Sciatic nerve (tissue), 2 donors: ENCODE measurements around the gene CIAO3. TPM values are rescaled to one million over a fixed set of nuclear protein-coding genes. Genes with fewer than 3 reads are reported as not detected.
A peak's percentile ranks its signal among the peaks of the same experiment; 100 is the strongest.

Source experiments
- ATAC-seq: fragments of 200-7000 bp; cut with Tn5 transposase; one replicate; pipeline ENCODE4 v1.9.1; 2020; ENCODE audit warnings: mild to moderate bottlenecking, moderate library complexity
- DNase-seq: peaks from one replicate; pipeline ENCODE4 v3.0.0-alpha.2; 2020; ENCODE audit warnings: low spot score
- intact Hi-C: fragments of 100-400 bp; cut with DNase I; formaldehyde crosslinking; loops from one replicate; pipeline ENCODE4 v1.14.2; 2022
- total RNA-seq: library from RNA; stranded (reverse); fragmentation: NEBNext Ultra II Directional; extraction: Animal tissue kit (Norgen Biotek cat#: 25700); gene quantifications from one replicate; pipeline ENCODE4 v1.2.1, GENCODE V29; 2021
- donor health status: DM: no; HTN: no; CAD: no.
- donor health status: DM: no; HTN: no; CAD: no.

Gene CIAO3
- 26.9 TPM for total RNA-seq

DNA sequence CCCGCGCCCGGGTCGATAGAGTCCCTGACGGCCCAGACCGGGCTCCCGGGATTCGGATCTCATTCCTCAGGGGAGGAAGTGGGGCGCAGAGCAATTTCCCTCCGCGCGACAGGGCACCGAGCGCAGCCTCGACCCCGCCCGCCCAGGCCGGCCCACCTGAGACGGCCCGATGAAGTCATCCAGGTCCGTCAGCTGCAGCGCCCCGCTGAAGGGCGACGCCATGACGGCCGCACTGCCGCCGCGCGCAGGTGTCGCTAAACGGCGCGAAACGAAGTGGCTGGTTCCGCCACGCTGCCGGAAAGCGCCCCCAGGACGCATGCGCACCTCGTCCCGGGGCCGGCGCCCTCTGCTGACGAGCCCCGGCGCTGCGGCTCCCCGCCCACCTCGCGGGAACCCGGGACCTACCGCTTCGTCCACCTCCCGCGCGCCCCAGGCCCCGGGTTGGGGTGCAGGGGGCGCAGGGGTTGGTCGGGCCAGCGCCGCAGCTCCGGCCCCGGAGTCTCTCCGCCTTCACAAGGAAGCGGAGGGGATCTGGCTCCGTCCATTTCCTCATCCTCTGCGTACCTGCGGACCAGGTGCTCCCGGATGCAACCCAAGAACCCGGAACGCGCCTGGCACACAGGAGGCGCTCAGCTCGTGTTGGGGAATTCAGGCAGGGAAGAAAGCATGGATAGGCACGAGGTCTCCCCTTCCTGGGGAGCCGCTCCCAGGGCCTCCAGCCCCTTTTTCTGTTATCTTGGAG, at the start of gene CIAO3:
Gene CIAO3, minus strand, starts transcription at position 234 of the 742 bp plus-strand sequence. Its CDS starts 12 bp downstream, at position 222.
- ATAC-seq (peak; percentile 95), DNase-seq (peak; percentile 94)
- intact Hi-C loops: no loop called here

- no peak for ATAC-seq
- no peak for DNase-seq
- intact Hi-C loops: no loop called here
Measured at GRCh38 chr16:790086-790485, 49.3 kb upstream of the CIAO3 start.

DNA sequence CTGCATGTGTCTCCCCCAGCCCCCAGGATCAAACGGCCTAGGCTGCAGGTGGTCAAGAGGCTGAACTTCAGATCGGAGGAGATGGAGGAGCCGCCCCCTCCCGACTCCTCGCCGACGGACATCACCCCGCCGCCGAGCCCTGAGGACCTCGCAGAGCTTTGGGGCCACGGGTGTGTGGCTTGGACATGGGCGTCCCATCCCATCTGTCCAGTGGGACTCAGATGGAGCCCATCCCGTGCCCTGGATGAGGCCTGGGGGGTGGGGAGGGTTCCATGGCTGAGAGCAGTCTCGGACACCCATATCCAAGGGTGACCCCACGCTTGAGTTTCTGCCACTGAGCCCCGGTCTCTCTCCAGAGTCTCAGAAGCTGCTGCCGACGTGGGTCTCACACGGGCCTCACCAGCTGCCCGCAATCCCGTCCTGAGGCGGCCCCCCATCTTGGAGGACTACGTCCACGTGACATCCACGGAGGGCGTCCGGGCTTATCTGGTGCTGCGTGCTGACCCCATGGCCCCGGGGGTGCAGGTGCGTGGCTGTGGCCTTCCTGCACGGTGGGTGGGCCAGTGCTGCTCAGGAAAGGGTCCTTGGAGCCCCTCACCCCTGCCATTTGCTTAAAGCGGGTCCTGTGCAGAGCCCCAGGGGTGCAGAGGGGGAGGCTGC, 48.5 kb upstream of the CIAO3 start:
- intact Hi-C loops: no loop called here
- DNase-seq (no peak), ATAC-seq (no peak)

DNA sequence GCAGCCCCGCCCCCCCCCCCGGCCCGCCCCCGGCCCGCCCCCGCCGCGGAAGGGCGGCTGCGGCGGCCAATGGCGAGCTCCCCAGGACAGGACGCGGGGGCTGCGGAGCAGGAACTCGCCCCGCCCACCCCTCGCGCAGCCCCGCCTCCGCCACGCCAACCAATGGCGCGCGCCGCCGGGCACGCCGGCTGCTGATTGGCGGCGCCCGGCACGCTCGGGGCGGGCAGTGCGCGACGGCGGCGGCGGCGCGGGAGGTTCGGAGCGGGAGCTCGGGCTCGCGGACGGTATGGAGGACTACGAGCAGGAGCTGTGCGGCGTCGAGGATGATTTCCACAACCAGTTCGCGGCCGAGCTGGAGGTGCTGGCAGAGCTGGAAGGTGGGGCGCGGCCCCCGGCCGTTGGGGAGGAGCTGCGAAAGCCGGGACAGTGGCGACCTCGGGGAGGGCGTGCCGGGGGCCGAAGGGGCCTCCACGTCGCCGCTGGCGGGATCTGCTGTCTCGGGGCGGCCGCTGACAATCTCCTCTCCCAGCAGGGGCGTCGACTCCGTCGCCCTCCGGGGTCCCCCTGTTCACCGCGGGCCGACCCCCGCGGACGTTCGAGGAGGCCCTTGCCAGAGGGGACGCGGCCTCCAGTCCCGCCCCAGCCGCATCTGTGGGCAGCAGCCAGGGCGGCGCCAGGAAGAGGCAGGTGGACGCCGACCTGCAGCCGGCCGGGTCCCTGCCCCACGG, 47.8 kb upstream of the CIAO3 start, which contains the start of gene CHTF18:
Gene CHTF18, plus strand, starts transcription at position 222 of the 728 bp plus-strand sequence. Its CDS starts 65 bp downstream, at position 287.
- DNase-seq (peak; percentile 95), ATAC-seq (peak; percentile 95)
- intact Hi-C loops: no loop called here

DNA sequence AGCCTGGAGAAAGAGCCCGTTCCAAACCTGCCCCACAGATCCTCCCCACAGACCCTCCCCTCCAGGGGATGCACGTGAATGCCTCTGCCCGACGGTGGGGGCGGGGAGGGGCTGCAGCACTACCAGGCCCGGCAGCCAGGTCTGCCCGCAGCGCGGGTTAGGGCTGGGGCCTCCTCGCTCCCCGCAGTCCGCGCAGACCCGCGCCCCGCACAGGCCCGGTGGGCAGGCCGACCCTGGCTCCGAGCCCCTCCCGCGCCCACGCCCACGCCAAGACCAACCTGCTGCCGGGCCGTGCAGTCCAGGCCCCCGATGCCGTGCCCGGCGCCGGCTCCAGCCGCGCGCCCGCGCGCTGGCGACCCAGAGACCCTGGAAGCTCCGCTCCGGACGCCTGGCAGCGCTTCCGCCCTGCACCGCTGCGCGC, 47.2 kb upstream of the CIAO3 start, which contains the start of gene RPUSD1:
Gene RPUSD1, minus strand, starts transcription at position 404 of the 421 bp plus-strand sequence. CDS start 644 bp downstream, outside the sequence.
- no peak for DNase-seq
- intact Hi-C loops: no loop called here
- peak; percentile 1 for ATAC-seq

DNA sequence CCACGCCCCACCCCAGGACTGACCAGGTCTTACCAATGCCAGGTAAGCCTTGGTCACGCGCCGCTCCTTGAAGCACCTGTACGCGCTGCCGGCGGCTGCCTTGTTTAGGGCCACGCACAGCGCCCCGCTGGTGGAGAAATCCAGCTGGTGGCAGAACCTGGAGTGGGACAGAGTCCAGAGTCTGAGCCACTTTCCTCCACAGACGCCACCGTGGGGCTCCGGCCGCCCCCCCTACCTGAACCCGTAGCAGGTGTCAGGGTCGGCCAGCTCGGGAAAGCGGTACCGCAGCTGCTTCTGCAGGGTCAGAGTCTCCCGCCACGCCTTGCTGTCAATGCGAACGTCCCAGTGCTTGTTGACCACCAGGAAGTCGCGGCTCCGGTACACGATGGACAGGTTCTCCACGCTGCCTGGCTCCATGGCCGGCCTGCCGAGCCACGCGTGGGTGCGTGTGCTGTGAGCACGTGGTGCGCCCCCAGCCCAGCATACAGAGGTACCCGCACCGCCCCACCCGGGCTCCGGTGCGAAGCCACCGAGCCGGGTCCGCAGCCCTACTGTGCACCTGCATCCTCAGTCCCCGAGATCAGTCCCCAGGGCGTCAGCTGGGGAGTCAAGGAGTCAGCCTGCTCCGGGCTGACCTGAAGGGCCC, 46.6 kb upstream of the CIAO3 start:
- DNase-seq (no peak), ATAC-seq (no peak)
- intact Hi-C loops: no loop called here

- ATAC-seq: peak; percentile 24
- intact Hi-C loops: loop anchor here (2.0 kb wide), 1 partner anchor 75 kb away; no protein-coding TSS in a partner anchor
- peak; percentile 84 for DNase-seq
Measured at GRCh38 chr16:785563-786535, 45.1 kb upstream of the CIAO3 start.

GRCh38 chr16:784431-784830, 43.6 kb upstream of the CIAO3 start:
- intact Hi-C loops: loop anchor here (2.0 kb wide), 1 partner anchor 74 kb away; no protein-coding TSS in a partner anchor
- ATAC-seq: no peak
- no peak for DNase-seq

DNA sequence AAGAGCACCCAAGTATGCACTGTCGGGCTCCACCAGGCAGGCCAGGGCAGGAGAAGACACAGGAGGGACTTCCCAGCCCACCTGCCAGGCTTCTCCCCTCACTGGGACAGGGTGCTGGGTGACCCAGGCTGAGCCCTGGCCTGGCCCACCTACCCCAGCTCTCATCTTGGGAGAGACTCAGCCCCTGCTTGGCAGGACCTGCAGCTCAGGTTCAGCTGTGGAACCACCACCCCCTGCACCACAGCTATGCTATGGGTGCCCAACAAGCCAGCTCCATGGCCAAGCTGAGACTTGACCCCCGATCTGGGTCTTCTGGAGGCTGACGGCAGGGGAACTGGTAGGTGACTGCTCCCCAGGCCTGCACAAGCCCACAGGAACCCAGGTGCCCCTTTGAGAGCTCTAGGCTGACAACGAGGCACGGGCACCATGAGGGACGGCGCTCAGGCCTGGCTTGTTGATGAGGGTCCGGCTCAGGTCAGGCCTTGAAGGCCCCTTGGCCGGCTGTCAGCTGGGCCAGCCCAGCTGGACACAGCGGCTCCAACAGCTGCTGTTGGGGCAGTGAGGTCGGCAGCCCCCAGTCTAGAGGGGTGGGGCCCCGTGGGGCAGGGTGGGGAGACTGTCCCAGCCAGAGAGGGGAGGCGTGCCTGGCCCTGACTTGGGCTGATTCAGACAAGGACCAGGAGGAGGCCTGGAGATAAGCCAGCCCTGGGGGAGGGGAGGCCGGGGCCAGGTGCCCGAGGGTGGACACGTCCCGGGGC, 42.8 kb upstream of the CIAO3 start:
- no peak for ATAC-seq
- intact Hi-C loops: loop anchor here (2.0 kb wide), 1 partner anchor 73 kb away; no protein-coding TSS in a partner anchor
- DNase-seq: no peak

- ATAC-seq: no peak
- intact Hi-C loops: no loop called here
- DNase-seq: no peak
Measured at GRCh38 chr16:782766-783403, 42.1 kb upstream of the CIAO3 start.

- no peak for DNase-seq
- intact Hi-C loops: no loop called here
- no peak for ATAC-seq
Measured at GRCh38 chr16:782258-782657, 41.5 kb upstream of the CIAO3 start.

GRCh38 chr16:781346-782010, 40.7 kb upstream of the CIAO3 start:
- DNase-seq (no peak), ATAC-seq (no peak)
- intact Hi-C loops: no loop called here

DNA sequence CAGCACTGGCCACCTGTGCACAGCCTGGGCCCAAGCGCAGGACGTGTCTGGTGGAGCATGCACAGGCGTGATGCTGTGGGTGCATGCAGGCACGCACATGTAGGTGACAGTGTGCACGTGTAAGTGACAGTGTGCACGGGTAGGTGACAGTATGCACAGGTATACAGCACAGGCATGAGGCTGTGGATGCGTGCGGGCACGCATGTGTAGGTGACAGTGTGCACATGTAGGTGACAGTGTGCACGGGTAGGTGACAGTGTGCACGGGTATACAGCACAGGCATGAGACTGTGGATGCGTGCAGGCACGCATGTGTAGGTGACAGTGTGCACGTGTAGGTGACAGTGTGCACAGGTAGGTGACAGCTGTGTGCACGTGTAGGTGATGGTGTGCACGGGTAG, 39.5 kb upstream of the CIAO3 start:
- no peak for ATAC-seq
- intact Hi-C loops: no loop called here

GRCh38 chr16:779561-779960, 38.8 kb upstream of the CIAO3 start:
- intact Hi-C loops: no loop called here
- DNase-seq (no peak), ATAC-seq (no peak)

More for the DNA sequence above, 39.5 kb upstream of the CIAO3 start:
- no peak for DNase-seq

- intact Hi-C loops: no loop called here
- no peak for ATAC-seq
- no peak for DNase-seq
Measured at GRCh38 chr16:778909-779527, 38.2 kb upstream of the CIAO3 start.

DNA sequence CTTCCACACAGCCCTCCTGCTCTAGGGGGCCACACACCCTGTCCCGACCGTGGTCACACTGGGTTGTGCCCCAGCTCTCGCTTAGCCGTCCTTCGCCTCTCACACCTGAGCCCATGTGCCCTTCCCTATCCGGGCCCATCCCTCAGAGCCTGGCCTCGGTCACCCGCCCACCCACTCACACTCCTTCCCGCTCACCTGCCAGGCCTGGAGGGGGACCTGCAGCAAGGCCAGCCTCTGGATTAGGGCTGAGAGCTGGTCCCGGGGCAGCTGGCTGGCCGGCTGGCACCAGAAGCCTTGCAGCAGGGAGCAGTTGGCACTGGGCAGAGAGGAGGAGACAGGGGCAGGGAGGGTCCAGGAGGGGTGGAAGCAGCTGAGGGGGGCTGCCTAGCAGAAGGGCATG, 37.6 kb upstream of the CIAO3 start:
- DNase-seq (no peak), ATAC-seq (no peak)
- intact Hi-C loops: no loop called here
